Calu3 (cell line): ENCODE results near the gene SLC35B1. TPM values are rescaled to one million over a fixed set of nuclear protein-coding genes. Genes with fewer than 3 reads are reported as not detected.

Source experiments
- BruUV-seq: library from RNA; stranded (reverse); fragments of 400-500 nt; replicated peaks from 2 replicates; lab custom pipeline; 2021; lab: Mats Ljungman, UMichigan
- CTCF ChIA-PET: fragments of 300-600 bp; sonication (Branson Sonifier 250); formaldehyde crosslinking; loops from one replicate; lab custom pipeline; 2022; ENCODE audit warnings: antibody characterized with exemption; lab: Charles Lee
- DNase-seq: peaks from one replicate; pipeline ENCODE4 v3.0.0; 2022
- H3K27ac Mint-ChIP-seq: one replicate; pipeline ENCODE4 v1.8.0; 2022; ENCODE audit warnings: mixed read lengths; ENCODE audit not compliant: unreplicated experiment
- H3K27me3 Mint-ChIP-seq: one replicate; pipeline ENCODE4 v1.8.0; 2022; ENCODE audit warnings: mixed read lengths; ENCODE audit not compliant: unreplicated experiment
- H3K36me3 Mint-ChIP-seq: one replicate; pipeline ENCODE4 v1.8.0; 2022; ENCODE audit warnings: mild to moderate bottlenecking, moderate library complexity, mixed read lengths; ENCODE audit not compliant: insufficient read depth, unreplicated experiment
- H3K4me1 Mint-ChIP-seq: one replicate; pipeline ENCODE4 v1.8.0; 2022; ENCODE audit warnings: mild to moderate bottlenecking, low read depth, mixed read lengths; ENCODE audit not compliant: unreplicated experiment
- H3K4me3 Mint-ChIP-seq: one replicate; pipeline ENCODE4 v1.8.0; 2022; ENCODE audit warnings: mild to moderate bottlenecking, low read depth, moderate library complexity, mixed read lengths; ENCODE audit not compliant: unreplicated experiment
- H3K9me3 Mint-ChIP-seq: one replicate; pipeline ENCODE4 v1.8.0; 2022; ENCODE audit warnings: low read depth, mixed read lengths; ENCODE audit not compliant: unreplicated experiment
- CTCF ChIP-seq: fragments of 200-600 bp; IDR thresholded peaks from one replicate; pipeline ENCODE4 v1.8.0; 2022; ENCODE audit warnings: antibody characterized with exemption; ENCODE audit not compliant: unreplicated experiment
- intact Hi-C: fragments of 100-400 bp; cut with micrococcal nuclease; formaldehyde crosslinking; loops from one replicate; pipeline ENCODE4 v1.10.0; 2022; ENCODE audit not compliant: unreplicated experiment
- total RNA-seq: library from RNA; stranded (reverse); gene quantifications from 2 replicates; pipeline ENCODE4 v1.2.3, GENCODE V29; 2022

The SLC35B1 gene
- total RNA-seq, 1 experiment from 2014 or later = 117 TPM

DNA sequence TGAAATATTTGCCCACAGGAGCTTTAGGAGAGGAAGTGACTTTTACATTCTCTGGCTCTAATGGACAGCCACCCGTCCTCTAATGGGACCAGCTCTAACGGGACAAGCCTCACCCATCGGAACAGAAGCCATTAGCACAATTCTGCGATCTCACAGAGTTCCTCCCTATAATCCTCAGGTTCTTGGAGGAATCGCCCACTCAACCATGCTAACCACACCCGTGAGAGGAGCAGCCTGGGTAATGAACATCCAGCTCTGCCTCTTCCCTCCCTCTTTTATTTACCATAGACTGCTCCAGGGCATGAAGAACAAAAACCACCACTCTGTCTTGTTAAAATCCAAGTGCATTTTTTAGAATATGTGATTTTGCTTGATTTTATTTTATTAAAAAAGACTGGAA is 6.8 kb downstream of the SLC35B1 start:
- no peak overlapping the region for H3K27ac Mint-ChIP-seq
- no TSS peak for BruUV-seq
- CTCF ChIA-PET = interaction anchor here (0.6 to 1.2 kb wide), 4 partner anchors 8 to 970 kb away, joined by 3 to 9 read pairs (median 4); no protein-coding TSS in a partner anchor
- H3K4me1 Mint-ChIP-seq = peaks cover 11% of the 10 kb centered on the region
- TF ChIP-seq CTCF = no peak
- H3K36me3 Mint-ChIP-seq = peaks cover 64% of the 10 kb centered on the region
- intact Hi-C loops = no loop called here
- no peak overlapping the region for H3K4me3 Mint-ChIP-seq
- DNase-seq = no peak
- H3K9me3 Mint-ChIP-seq = no peaks in the 10 kb centered on the region
- no peaks in the 10 kb centered on the region for H3K27me3 Mint-ChIP-seq

GRCh38 chr17:49699966-49700575 is 7.7 kb downstream of the SLC35B1 start:
- Mint-ChIP-seq H3K4me1 (peaks cover 6% of the 10 kb centered on the region), H3K4me3 (no peak overlapping the region), H3K9me3 (no peaks in the 10 kb centered on the region), H3K27ac (no peak overlapping the region), H3K27me3 (no peaks in the 10 kb centered on the region), H3K36me3 (peaks cover 55% of the 10 kb centered on the region)
- no peak for TF ChIP-seq CTCF
- no peak for DNase-seq
- intact Hi-C loops = loop anchor here (10.0 kb wide), 1 partner anchor 265 kb away; no protein-coding TSS in a partner anchor
- BruUV-seq = no TSS peak
- CTCF ChIA-PET = interaction anchor here (0.6 to 1.2 kb wide), 5 partner anchors 9 to 143 kb away, joined by 3 to 4 read pairs (median 4); partner anchors contain the start of gene SPOP

- no TSS peak for BruUV-seq
- Mint-ChIP-seq H3K4me3 (no peak overlapping the region), H3K4me1 (peaks cover 9% of the 10 kb centered on the region), H3K27me3 (peaks cover 3% of the 10 kb centered on the region), H3K9me3 (no peaks in the 10 kb centered on the region), H3K27ac (no peak overlapping the region), H3K36me3 (peaks cover 39% of the 10 kb centered on the region)
- no peak for DNase-seq
- CTCF ChIA-PET = interaction anchor here (0.8 to 3.7 kb wide), 4 partner anchors 127 to 141 kb away, joined by 3 to 26 read pairs (median 4); no protein-coding TSS in a partner anchor
- TF ChIP-seq CTCF = no peak
- intact Hi-C loops = loop anchor here (10.0 kb wide), 1 partner anchor 263 kb away; no protein-coding TSS in a partner anchor
These were observed 9.8 kb downstream of the SLC35B1 start for GRCh38 chr17:49698005-49698404.

DNA sequence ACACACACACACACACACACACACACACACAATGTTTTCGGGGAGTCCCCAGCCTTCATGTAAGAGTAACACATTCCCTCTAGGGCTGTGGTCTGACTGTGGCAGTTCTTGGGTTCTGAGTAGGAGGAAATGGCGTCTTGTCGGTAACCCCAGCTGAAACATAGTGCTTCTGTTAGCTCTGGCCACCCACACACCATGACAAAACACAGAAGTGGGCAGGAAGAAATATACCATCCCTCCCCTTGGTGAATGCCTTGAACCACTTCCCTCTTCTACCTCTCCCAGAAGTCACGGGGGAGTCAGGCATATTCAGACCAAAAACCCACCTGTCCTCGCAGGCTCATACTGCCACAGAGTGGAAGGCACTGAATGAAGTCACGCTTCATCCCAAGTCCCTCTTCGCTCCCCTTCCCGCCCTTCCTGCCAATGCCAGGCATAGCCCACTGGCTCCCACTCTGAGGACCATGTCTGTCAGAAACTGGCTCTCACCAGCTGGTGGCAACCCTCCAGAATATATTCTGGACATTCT is 11.5 kb downstream of the SLC35B1 start:
- Mint-ChIP-seq H3K4me1 (peaks cover 16% of the 10 kb centered on the region), H3K27ac (no peak overlapping the region), H3K9me3 (no peaks in the 10 kb centered on the region), H3K36me3 (peaks cover 26% of the 10 kb centered on the region), H3K27me3 (peaks cover 20% of the 10 kb centered on the region), H3K4me3 (no peak overlapping the region)
- no TSS peak for BruUV-seq
- DNase-seq = no peak
- TF ChIP-seq CTCF = no peak
- CTCF ChIA-PET = interaction anchor here (1.6 to 3.7 kb wide), 3 partner anchors 11 to 129 kb away, joined by 6 to 26 read pairs (median 12); partner anchors contain the start of gene SLC35B1
- intact Hi-C loops = loop anchor here (10.0 kb wide), 1 partner anchor 261 kb away; no protein-coding TSS in a partner anchor
